Hepatocyte (in vitro differentiated cells): ENCODE measurements around the gene ZFP92. TPM values are rescaled to one million over a fixed set of nuclear protein-coding genes. Genes with fewer than 3 reads are reported as not detected.

Experiments
- DNase-seq: peaks from one replicate; pipeline ENCODE4 v3.0.0-alpha.2; 2016; ENCODE audit warnings: low spot score
- H2AFZ ChIP-seq: fragments of 200-600 bp; sonication (generic); 2 replicates; pipeline ENCODE4 v1.6.0; 2016; ENCODE audit warnings: antibody characterized with exemption, mild to moderate bottlenecking
- H3K27ac ChIP-seq: fragments of 200-600 bp; sonication (generic); 2 replicates; pipeline ENCODE4 v1.5.1; 2016; ENCODE audit warnings: mild to moderate bottlenecking
- H3K27me3 ChIP-seq: fragments of 200-600 bp; sonication (generic); 2 replicates; pipeline ENCODE4 v1.6.1; 2016
- H3K36me3 ChIP-seq: fragments of 200-600 bp; sonication (generic); replicated peaks from 2 replicates; pipeline ENCODE4 v1.5.1; 2016; ENCODE audit warnings: low read depth; ENCODE audit not compliant: insufficient read depth
- H3K4me1 ChIP-seq: fragments of 200-600 bp; sonication (generic); 2 replicates; pipeline ENCODE4 v1.5.1; 2016; ENCODE audit warnings: mild to moderate bottlenecking, moderate library complexity; ENCODE audit not compliant: insufficient read depth
- H3K4me2 ChIP-seq: fragments of 200-600 bp; sonication (generic); 2 replicates; pipeline ENCODE4 v1.6.0; 2016
- H3K4me3 ChIP-seq: fragments of 200-600 bp; sonication (generic); 2 replicates; pipeline ENCODE4 v1.5.1; 2016; ENCODE audit warnings: mild to moderate bottlenecking
- H3K79me2 ChIP-seq: fragments of 200-600 bp; sonication (generic); 2 replicates; pipeline ENCODE4 v1.6.0; 2017; ENCODE audit warnings: mild to moderate bottlenecking
- H3K9me2 ChIP-seq: fragments of 200-600 bp; sonication (generic); replicated peaks from 2 replicates; pipeline ENCODE4 v1.6.0; 2017; ENCODE audit warnings: mild to moderate bottlenecking; ENCODE audit not compliant: insufficient read depth
- H3K9me3 ChIP-seq: fragments of 200-600 bp; sonication (generic); 2 replicates; pipeline ENCODE4 v1.5.1; 2016; ENCODE audit warnings: low read depth, mild to moderate bottlenecking
- H4K20me1 ChIP-seq: fragments of 200-600 bp; sonication (generic); 2 replicates; pipeline ENCODE4 v1.6.0; 2016; ENCODE audit warnings: mild to moderate bottlenecking; ENCODE audit not compliant: insufficient read depth, poor library complexity, severe bottlenecking
- EZH2 ChIP-seq: fragments of 200-600 bp; sonication (generic); IDR thresholded peaks from 2 replicates; pipeline ENCODE4 v1.6.1; 2016; ENCODE audit warnings: antibody characterized with exemption, mild to moderate bottlenecking, borderline replicate concordance
- EZH2phosphoT487 ChIP-seq: fragments of 200-600 bp; sonication (generic); IDR thresholded peaks from one replicate; pipeline ENCODE4 v1.6.1; 2018; ENCODE audit warnings: antibody characterized with exemption, mild to moderate bottlenecking, low read depth, moderate library complexity; ENCODE audit not compliant: unreplicated experiment, severe bottlenecking
- WGBS: methylation state at CpG from one replicate; pipeline ENCODE4 v1.1.6; 2016; ENCODE audit warnings: low lambda C conversion rate; ENCODE audit errors: missing lambda C conversion rate; 5-methylcytosine and 5-hydroxymethylcytosine counted together
- polyA plus RNA-seq: library from polyadenylated mRNA; unstranded; fragments of >200 nt; fragmentation: Nextera tagmentation; extraction: Ambion mirVana; gene quantifications from 2 replicates; pipeline ENCODE4 v1.2.1, GENCODE V29; 2016
- total RNA-seq: library from RNA; depleted of rRNA; stranded (reverse); fragments of >200 nt; gene quantifications from 2 replicates; pipeline ENCODE4 v1.2.3, GENCODE V29; 2014
- TF ChIP-seq, protein P1 (sequence below): fragments of 200-600 bp; sonication (generic); IDR thresholded peaks from 2 replicates; pipeline ENCODE4 v1.5.1; 2016; ENCODE audit warnings: antibody characterized with exemption, mild to moderate bottlenecking; ENCODE audit not compliant: poor library complexity

The ZFP92 gene
- total and polyA plus RNA-seq, 2 experiments from 2014 or later: 0.33 to 0.90 TPM

DNA sequence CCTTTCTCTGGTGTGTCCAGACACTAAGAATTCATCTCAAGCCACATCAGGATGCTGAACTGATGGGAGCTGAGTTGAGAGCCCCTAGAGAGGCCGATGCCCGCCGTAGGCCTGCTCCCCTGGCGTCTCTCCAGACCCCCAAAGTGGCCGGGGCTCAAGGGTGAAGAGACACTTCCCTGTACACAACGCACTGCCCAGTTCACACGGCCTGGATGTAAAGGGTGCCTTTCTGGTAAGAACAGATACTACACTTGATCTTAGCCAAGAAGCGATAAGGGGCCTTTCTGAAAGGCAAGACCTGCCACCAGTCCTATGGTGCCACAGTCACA is 39.6 kb downstream of the ZFP92 start:
- WGBS: 75% methylated on average over 8 of the region's 8 CpGs
- H3K27me3 ChIP-seq: no peaks in the 10 kb centered on the region
- H3K36me3 ChIP-seq: no peaks in the 10 kb centered on the region
- H3K9me2 ChIP-seq: no peaks in the 10 kb centered on the region
- no peaks in the 10 kb centered on the region for H4K20me1 ChIP-seq
- no peaks in the 10 kb centered on the region for H3K9me3 ChIP-seq
- no peak overlapping the region for H3K4me3 ChIP-seq
- H3K4me2 ChIP-seq: no peak overlapping the region
- DNase-seq: no peak
- no peak overlapping the region for H3K27ac ChIP-seq
- H3K79me2 ChIP-seq: no peaks in the 10 kb centered on the region
- TF ChIP-seq EZH2 (no peak), EZH2phosphoT487 (no peak)
- TF ChIP-seq, protein P1, sequence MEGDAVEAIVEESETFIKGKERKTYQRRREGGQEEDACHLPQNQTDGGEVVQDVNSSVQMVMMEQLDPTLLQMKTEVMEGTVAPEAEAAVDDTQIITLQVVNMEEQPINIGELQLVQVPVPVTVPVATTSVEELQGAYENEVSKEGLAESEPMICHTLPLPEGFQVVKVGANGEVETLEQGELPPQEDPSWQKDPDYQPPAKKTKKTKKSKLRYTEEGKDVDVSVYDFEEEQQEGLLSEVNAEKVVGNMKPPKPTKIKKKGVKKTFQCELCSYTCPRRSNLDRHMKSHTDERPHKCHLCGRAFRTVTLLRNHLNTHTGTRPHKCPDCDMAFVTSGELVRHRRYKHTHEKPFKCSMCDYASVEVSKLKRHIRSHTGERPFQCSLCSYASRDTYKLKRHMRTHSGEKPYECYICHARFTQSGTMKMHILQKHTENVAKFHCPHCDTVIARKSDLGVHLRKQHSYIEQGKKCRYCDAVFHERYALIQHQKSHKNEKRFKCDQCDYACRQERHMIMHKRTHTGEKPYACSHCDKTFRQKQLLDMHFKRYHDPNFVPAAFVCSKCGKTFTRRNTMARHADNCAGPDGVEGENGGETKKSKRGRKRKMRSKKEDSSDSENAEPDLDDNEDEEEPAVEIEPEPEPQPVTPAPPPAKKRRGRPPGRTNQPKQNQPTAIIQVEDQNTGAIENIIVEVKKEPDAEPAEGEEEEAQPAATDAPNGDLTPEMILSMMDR: no peak
- H2AFZ ChIP-seq: no peak overlapping the region
- H3K4me1 ChIP-seq: no peaks in the 10 kb centered on the region

DNA sequence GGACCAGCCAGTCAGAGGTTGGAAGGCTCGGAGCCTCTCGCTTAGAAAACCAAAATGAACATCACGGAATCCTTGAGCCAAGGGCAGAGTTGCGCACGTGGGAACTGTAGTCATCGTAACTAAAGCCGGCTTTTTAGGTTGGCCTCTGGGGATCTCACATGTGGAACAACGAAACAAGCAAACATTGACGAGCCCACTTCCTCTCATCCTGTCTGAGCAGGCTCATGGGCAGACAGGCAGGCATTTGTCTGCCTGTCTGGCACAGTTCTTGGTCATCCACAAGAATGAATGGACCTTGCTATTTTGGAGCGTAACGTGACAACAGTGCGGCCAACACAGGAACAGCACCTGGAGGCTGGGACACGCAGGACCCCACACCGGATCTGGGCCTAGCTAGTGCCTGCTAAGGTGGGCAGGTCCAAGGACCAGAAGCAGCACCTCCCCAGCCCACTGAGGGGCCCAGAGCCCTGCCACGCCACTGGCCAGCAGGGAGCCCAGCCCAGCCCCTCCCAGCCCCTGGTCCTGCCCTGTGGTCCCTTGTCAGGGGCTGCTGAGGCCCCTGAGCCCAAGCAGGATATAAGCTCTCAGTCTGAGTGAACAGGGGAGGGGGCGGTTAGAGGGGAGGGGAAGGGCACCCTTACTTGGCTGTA is 43.8 kb downstream of the ZFP92 start:
- 89% methylated on average over 15 of the region's 16 CpGs for WGBS
- no peak for DNase-seq
- H3K9me3 ChIP-seq: no peaks in the 10 kb centered on the region
- no peaks in the 10 kb centered on the region for H4K20me1 ChIP-seq
- H3K4me3 ChIP-seq: no peak overlapping the region
- no peak for TF ChIP-seq EZH2phosphoT487
- TF ChIP-seq, protein P1: no peak
- no peak for TF ChIP-seq EZH2
- H3K4me1 ChIP-seq: no peaks in the 10 kb centered on the region
- no peaks in the 10 kb centered on the region for H3K27me3 ChIP-seq
- no peak overlapping the region for H3K4me2 ChIP-seq
- H3K36me3 ChIP-seq: no peaks in the 10 kb centered on the region
- H3K79me2 ChIP-seq: no peaks in the 10 kb centered on the region
- no peak overlapping the region for H3K27ac ChIP-seq
- H3K9me2 ChIP-seq: no peaks in the 10 kb centered on the region
- no peak overlapping the region for H2AFZ ChIP-seq

DNA sequence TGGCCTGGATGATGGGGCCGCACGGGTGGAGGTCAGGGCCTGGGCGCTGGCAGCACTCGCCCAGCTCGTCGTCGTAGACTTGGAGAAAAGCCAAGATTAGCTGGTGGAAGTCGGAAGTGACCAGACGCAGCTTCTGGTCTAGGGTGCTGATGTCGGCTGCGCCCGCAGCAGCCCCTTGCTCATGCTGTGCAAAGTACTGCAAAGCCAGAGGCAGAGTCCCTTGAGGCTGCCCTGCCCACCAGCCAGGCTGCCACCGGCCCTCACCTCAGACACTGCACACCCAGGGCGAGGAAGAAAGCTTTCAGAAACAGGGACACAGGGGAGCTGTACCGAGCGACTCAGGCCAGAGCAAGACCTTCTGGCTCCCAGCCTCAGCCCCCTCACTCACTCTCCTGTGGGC is 44.3 kb downstream of the ZFP92 start:
- no peak for DNase-seq
- no peaks in the 10 kb centered on the region for H3K4me1 ChIP-seq
- H3K4me2 ChIP-seq: no peak overlapping the region
- H3K36me3 ChIP-seq: no peaks in the 10 kb centered on the region
- H4K20me1 ChIP-seq: no peaks in the 10 kb centered on the region
- H3K79me2 ChIP-seq: no peaks in the 10 kb centered on the region
- H3K9me2 ChIP-seq: no peaks in the 10 kb centered on the region
- no peaks in the 10 kb centered on the region for H3K9me3 ChIP-seq
- H3K27me3 ChIP-seq: no peaks in the 10 kb centered on the region
- H2AFZ ChIP-seq: no peak overlapping the region
- TF ChIP-seq, protein P1: no peak
- TF ChIP-seq EZH2: no peak
- no peak for TF ChIP-seq EZH2phosphoT487
- H3K27ac ChIP-seq: no peak overlapping the region
- no peak overlapping the region for H3K4me3 ChIP-seq
- 89% methylated on average over 15 of the region's 16 CpGs for WGBS

DNA sequence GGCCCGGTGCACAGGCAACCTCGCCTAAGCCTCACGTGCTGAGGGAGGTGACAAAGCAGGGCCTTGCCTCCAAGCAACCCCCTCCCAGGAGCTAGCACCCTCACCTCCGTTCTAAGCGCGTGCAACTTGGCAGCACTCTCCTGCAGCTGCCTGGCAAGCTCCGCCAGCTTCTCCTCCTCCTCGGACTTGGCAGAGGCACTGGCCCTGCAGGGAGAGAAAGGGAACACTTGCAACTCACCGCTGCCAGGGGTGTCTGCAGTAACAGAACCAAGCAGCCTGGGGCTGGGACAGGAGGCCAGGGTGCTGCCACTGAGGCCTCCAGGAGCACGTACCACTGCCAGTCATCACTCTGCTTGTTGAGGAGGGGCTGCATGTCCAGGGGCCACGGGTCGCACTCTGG is 44.9 kb downstream of the ZFP92 start:
- H3K27ac ChIP-seq: no peak overlapping the region
- TF ChIP-seq, protein P1: no peak
- no peak for TF ChIP-seq EZH2
- no peak for TF ChIP-seq EZH2phosphoT487
- no peak for DNase-seq
- H3K36me3 ChIP-seq: no peaks in the 10 kb centered on the region
- H3K4me1 ChIP-seq: no peaks in the 10 kb centered on the region
- no peaks in the 10 kb centered on the region for H3K9me3 ChIP-seq
- H2AFZ ChIP-seq: no peak overlapping the region
- no peaks in the 10 kb centered on the region for H3K9me2 ChIP-seq
- no peaks in the 10 kb centered on the region for H3K27me3 ChIP-seq
- 96% methylated on average over 9 of the region's 12 CpGs for WGBS
- H3K4me3 ChIP-seq: no peak overlapping the region
- no peak overlapping the region for H3K4me2 ChIP-seq
- no peaks in the 10 kb centered on the region for H3K79me2 ChIP-seq
- no peaks in the 10 kb centered on the region for H4K20me1 ChIP-seq
